ENCODE measurements around the gene RTN4RL1.

The RTN4RL1 gene

GRCh38 chr17:2054512-2055291 lies 29.6 kb upstream of the RTN4RL1 start, which contains the start of gene HIC1:
TSS of gene HIC1 (plus strand) at chr17:2055103. CDS start at chr17:2056691, 1,588 bp downstream.
- Histone ChIP-seq H3K36me3 (peaks cover 12% of the 10 kb centered on the region; the same call in 1 of the 2 replicates), H3K9me3 (no peaks in the 10 kb centered on the region), H4K20me1 (peaks cover 69% of the 10 kb centered on the region), H3K9ac (peak within 1 kb of the TSS; percentile 61), H3K27ac (no peak within 1 kb of the TSS; the same call in 1 of the 2 replicates), H3K4me2 (peak within 1 kb of the TSS; percentile 100), H3K4me1 (peaks cover 67% of the 10 kb centered on the region), H3K4me3 (peak within 1 kb of the TSS; percentile 74), H3K27me3 (peaks cover 91% of the 10 kb centered on the region)
- no peak for TF ChIP-seq Cebpa-rat (IDR thresholded peaks at IDR 0.05)

- Histone ChIP-seq H3K9me3 (no peaks in the 10 kb centered on the region), H3K27ac (no peak overlapping the region), H3K4me1 (peaks cover 67% of the 10 kb centered on the region), H3K9ac (no peak overlapping the region), H3K4me3 (peak overlapping the region; percentile 74), H3K4me2 (peak overlapping the region; percentile 100), H3K36me3 (peaks cover 12% of the 10 kb centered on the region; the same call in 1 of the 2 replicates), H3K27me3 (peaks cover 91% of the 10 kb centered on the region), H4K20me1 (peaks cover 69% of the 10 kb centered on the region)
- no peak for TF ChIP-seq Cebpa-rat (IDR thresholded peaks at IDR 0.05)
These were observed 29.1 kb upstream of the RTN4RL1 start for GRCh38 chr17:2054262-2054511.

GRCh38 chr17:2053380-2054261 lies 28.5 kb upstream of the RTN4RL1 start:
- no peak overlapping the region for H3K9ac ChIP-seq
- H3K27ac ChIP-seq: no peak overlapping the region
- peaks cover 12% of the 10 kb centered on the region; the same call in 1 of the 2 replicates for H3K36me3 ChIP-seq
- H3K27me3 ChIP-seq: peaks cover 93% of the 10 kb centered on the region
- peaks cover 69% of the 10 kb centered on the region for H4K20me1 ChIP-seq
- TF ChIP-seq Cebpa-rat (IDR thresholded peaks at IDR 0.05): no peak
- H3K4me1 ChIP-seq: peaks cover 68% of the 10 kb centered on the region
- H3K4me2 ChIP-seq: peak overlapping the region; percentile 100
- H3K4me3 ChIP-seq: peak overlapping the region; percentile 74
- no peaks in the 10 kb centered on the region for H3K9me3 ChIP-seq

GRCh38 chr17:2051933-2052559 lies 26.9 kb upstream of the RTN4RL1 start:
- Histone ChIP-seq H3K9ac (no peak overlapping the region), H3K36me3 (no peaks in the 10 kb centered on the region), H4K20me1 (peaks cover 53% of the 10 kb centered on the region), H3K4me3 (peak overlapping the region; percentile 77), H3K27ac (no peak overlapping the region), H3K27me3 (peaks cover 78% of the 10 kb centered on the region), H3K4me1 (peaks cover 52% of the 10 kb centered on the region), H3K9me3 (no peaks in the 10 kb centered on the region), H3K4me2 (peak overlapping the region; percentile 95; the same call in 1 of the 2 replicates)
- no peak for TF ChIP-seq Cebpa-rat (IDR thresholded peaks at IDR 0.05)

GRCh38 chr17:2051061-2051932 lies 26.2 kb upstream of the RTN4RL1 start:
- no peak overlapping the region for H3K27ac ChIP-seq
- H4K20me1 ChIP-seq: peaks cover 45% of the 10 kb centered on the region
- H3K4me2 ChIP-seq: peak overlapping the region; percentile 95
- H3K4me1 ChIP-seq: peaks cover 44% of the 10 kb centered on the region
- H3K27me3 ChIP-seq: peaks cover 71% of the 10 kb centered on the region
- TF ChIP-seq Cebpa-rat (IDR thresholded peaks at IDR 0.05): no peak
- no peaks in the 10 kb centered on the region for H3K36me3 ChIP-seq
- H3K9ac ChIP-seq: no peak overlapping the region
- no peaks in the 10 kb centered on the region for H3K9me3 ChIP-seq
- H3K4me3 ChIP-seq: peak overlapping the region; percentile 77

GRCh38 chr17:2050300-2051060 lies 25.3 kb upstream of the RTN4RL1 start:
- H3K4me1 ChIP-seq: peaks cover 40% of the 10 kb centered on the region
- H3K9me3 ChIP-seq: no peaks in the 10 kb centered on the region
- peaks cover 39% of the 10 kb centered on the region for H4K20me1 ChIP-seq
- no peaks in the 10 kb centered on the region for H3K36me3 ChIP-seq
- peaks cover 63% of the 10 kb centered on the region for H3K27me3 ChIP-seq
- no peak for TF ChIP-seq Cebpa-rat (IDR thresholded peaks at IDR 0.05)
- peak overlapping the region; percentile 77 for H3K4me3 ChIP-seq
- H3K4me2 ChIP-seq: peak overlapping the region; percentile 95
- H3K27ac ChIP-seq: no peak overlapping the region
- no peak overlapping the region for H3K9ac ChIP-seq

- Histone ChIP-seq H3K4me1 (peaks cover 39% of the 10 kb centered on the region), H3K27ac (no peak overlapping the region), H3K4me2 (peak overlapping the region; percentile 98), H3K9ac (peak overlapping the region; percentile 67), H3K4me3 (peak overlapping the region; percentile 77), H3K27me3 (peaks cover 54% of the 10 kb centered on the region), H3K36me3 (no peaks in the 10 kb centered on the region), H3K9me3 (no peaks in the 10 kb centered on the region), H4K20me1 (peaks cover 31% of the 10 kb centered on the region)
- TF ChIP-seq Cebpa-rat (IDR thresholded peaks at IDR 0.05): no peak
These were observed 24.5 kb upstream of the RTN4RL1 start for GRCh38 chr17:2049333-2050299.
